Mammary epithelial cell (primary cell): ENCODE measurements around the gene ADH1B.

Source experiments
- EZH2 ChIP-seq: IDR thresholded peaks from 2 replicates; pipeline ENCODE4 v1.6.1; 2012; ENCODE audit warnings: low read length, inconsistent platforms, borderline replicate concordance
- TF ChIP-seq, protein P1 (sequence below), 2 donors: IDR thresholded peaks in 1 of 2; conservative IDR thresholded peaks in 1 of 2; 2 replicates each; pipeline ENCODE4 v1.5.1; 2011 to 2012; ENCODE audit warnings: inconsistent platforms in 2 of 2, low read length in 2 of 2, mild to moderate bottlenecking in 2 of 2, control low read depth in 1 of 2, low read depth in 1 of 2; ENCODE audit not compliant: insufficient read depth in 1 of 2; ENCODE audit errors: extremely low read depth in 1 of 2

DNA sequence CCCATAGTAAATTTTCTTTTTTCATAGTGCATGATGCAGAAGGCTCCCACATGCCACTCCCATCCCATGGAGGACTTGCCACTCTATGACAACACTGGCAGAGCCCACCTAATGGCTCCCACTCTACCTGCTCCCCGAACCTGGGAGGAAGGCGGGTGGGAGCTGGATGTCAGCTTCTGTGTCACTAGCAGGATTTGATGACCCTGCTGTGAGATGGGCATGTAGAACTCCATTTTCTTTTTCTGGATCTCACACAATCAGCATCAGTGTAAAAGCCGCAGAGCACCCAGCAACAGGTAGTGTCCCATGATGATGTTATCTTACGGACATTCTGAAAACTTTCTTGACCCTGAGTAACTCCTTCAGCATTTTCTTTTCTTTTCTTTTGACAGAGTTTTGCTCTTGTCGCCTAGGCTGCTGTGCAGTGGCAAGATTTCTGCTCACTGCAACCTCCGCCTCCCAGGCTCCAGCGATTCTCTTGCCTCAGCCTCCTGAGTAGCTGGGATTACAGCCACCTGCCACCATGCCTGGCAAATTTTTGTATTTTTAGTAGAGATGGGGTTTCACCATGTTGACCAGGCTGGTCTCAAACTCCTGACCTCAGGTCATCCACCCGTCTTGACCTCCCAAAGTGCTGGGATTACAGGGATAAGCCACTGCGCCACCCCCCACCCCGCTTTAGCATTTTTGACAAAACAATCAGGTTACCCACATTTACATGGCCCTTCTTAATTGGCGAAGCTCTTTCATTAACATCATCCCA lies 15.4 kb downstream of the ADH1B start:
- TF ChIP-seq, protein P1, sequence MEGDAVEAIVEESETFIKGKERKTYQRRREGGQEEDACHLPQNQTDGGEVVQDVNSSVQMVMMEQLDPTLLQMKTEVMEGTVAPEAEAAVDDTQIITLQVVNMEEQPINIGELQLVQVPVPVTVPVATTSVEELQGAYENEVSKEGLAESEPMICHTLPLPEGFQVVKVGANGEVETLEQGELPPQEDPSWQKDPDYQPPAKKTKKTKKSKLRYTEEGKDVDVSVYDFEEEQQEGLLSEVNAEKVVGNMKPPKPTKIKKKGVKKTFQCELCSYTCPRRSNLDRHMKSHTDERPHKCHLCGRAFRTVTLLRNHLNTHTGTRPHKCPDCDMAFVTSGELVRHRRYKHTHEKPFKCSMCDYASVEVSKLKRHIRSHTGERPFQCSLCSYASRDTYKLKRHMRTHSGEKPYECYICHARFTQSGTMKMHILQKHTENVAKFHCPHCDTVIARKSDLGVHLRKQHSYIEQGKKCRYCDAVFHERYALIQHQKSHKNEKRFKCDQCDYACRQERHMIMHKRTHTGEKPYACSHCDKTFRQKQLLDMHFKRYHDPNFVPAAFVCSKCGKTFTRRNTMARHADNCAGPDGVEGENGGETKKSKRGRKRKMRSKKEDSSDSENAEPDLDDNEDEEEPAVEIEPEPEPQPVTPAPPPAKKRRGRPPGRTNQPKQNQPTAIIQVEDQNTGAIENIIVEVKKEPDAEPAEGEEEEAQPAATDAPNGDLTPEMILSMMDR (conservative IDR thresholded peaks at IDR 0.05 in 1 of 2, IDR thresholded peaks at IDR 0.05 in 1 of 2; ENCODE audit: extremely low read depth in 1 of 2, insufficient read depth in 1 of 2, low read depth in 1 of 2, low read length in 2 of 2), result no peak
- TF ChIP-seq EZH2, result no peak
